K562 (cell line): ENCODE results near the gene ELOVL5. TPM values are rescaled to one million over a fixed set of nuclear protein-coding genes. Genes with fewer than 3 reads are reported as not detected.

Experiments
- ARID1B ChIP-seq: fragments of 450-650 bp; IDR thresholded peaks from 2 replicates; pipeline ENCODE4 v1.6.1; 2016; ENCODE audit warnings: antibody characterized with exemption, mild to moderate bottlenecking, inconsistent platforms
- ATF1 ChIP-seq, 2 experiments: fragments of 450-650 bp in 1 of 2; IDR thresholded peaks; 2 replicates each; pipeline ENCODE4 v1.6.1; 2016; ENCODE audit warnings: missing compliant biosample characterization in 1 of 2, missing genetic modification characterization in 1 of 2
- BHLHE40 ChIP-seq: IDR thresholded peaks from 2 replicates; pipeline ENCODE4 v1.6.1; 2011; ENCODE audit warnings: low read length, improper control_type of control experiment
- C11orf30 ChIP-seq: fragments of 450-650 bp; IDR thresholded peaks from 2 replicates; pipeline ENCODE4 v1.6.1; 2016; ENCODE audit warnings: low read depth, mild to moderate bottlenecking
- CBFA2T2 ChIP-seq: fragments of 450-650 bp; conservative IDR thresholded peaks from 2 replicates; pipeline ENCODE4 v1.6.1; 2017; ENCODE audit warnings: mild to moderate bottlenecking
- CBFA2T3 ChIP-seq: fragments of 450-650 bp; IDR thresholded peaks from 2 replicates; pipeline ENCODE4 v1.6.1; 2017
- DPF2 ChIP-seq: fragments of 450-650 bp; IDR thresholded peaks from 2 replicates; pipeline ENCODE4 v1.6.1; 2016
- EGR1 ChIP-seq: fragments of 450-650 bp; conservative IDR thresholded peaks from 2 replicates; pipeline ENCODE4 v1.6.1; 2017; ENCODE audit warnings: mild to moderate bottlenecking
- ETV1 ChIP-seq: fragments of 450-650 bp; conservative IDR thresholded peaks from 2 replicates; pipeline ENCODE4 v1.6.1; 2016; ENCODE audit warnings: missing genetic modification characterization, control low read depth, low read depth, missing compliant biosample characterization
- NCOA1 ChIP-seq: fragments of 450-650 bp; IDR thresholded peaks from 2 replicates; pipeline ENCODE4 v1.6.1; 2016; ENCODE audit warnings: low read depth
- POLR2AphosphoS5 ChIP-seq: IDR thresholded peaks from 2 replicates; pipeline ENCODE4 v1.6.1; 2011; ENCODE audit warnings: mild to moderate bottlenecking, low read depth, low read length, moderate library complexity; ENCODE audit not compliant: control insufficient read depth, insufficient read depth
- RBM15 ChIP-seq: fragments of 200-400 bp; formaldehyde crosslinking; IDR thresholded peaks from 2 replicates; pipeline ENCODE4 v1.6.1; 2018; ENCODE audit warnings: mild to moderate bottlenecking, low read length, moderate library complexity; ENCODE audit not compliant: insufficient read depth
- RHOXF2B ChIP-seq: fragments of 250-450 bp; sonication (Bioruptor Pico); conservative IDR thresholded peaks from 2 replicates; pipeline ENCODE4 v1.5.1; 2021
- SOX6 ChIP-seq: fragments of 450-650 bp; IDR thresholded peaks from 2 replicates; pipeline ENCODE4 v1.6.1; 2014; ENCODE audit warnings: mild to moderate bottlenecking
- TAL1 ChIP-seq: fragments of 450-650 bp; IDR thresholded peaks from 2 replicates; pipeline ENCODE4 v1.6.1; 2016; ENCODE audit warnings: mild to moderate bottlenecking
- TEAD4 ChIP-seq, 2 experiments: sonication (generic) in 1 of 2; formaldehyde crosslinking in 1 of 2; IDR thresholded peaks; 2 replicates each; pipeline versions ENCODE4 v1.6.1 to v1.8.0; 2012 to 2022; ENCODE audit warnings: borderline replicate concordance in 1 of 2, inconsistent platforms in 1 of 2, low read length in 1 of 2, mild to moderate bottlenecking in 1 of 2, missing genetic modification reagents in 1 of 2
- ZBED1 ChIP-seq: IDR thresholded peaks from 2 replicates; pipeline ENCODE4 v1.6.1; 2014
- ZFP30 ChIP-seq: fragments of 250-450 bp; sonication (Bioruptor Pico); IDR thresholded peaks from 2 replicates; pipeline ENCODE4 v1.8.0; 2022; ENCODE audit warnings: moderate library complexity, mild to moderate bottlenecking, inconsistent platforms, borderline replicate concordance
- ZNF316 ChIP-seq: fragments of 450-650 bp; IDR thresholded peaks from 2 replicates; pipeline ENCODE4 v1.6.1; 2016
- ZNF444 ChIP-seq: fragments of 250-450 bp; sonication (Bioruptor Pico); IDR thresholded peaks from 2 replicates; pipeline ENCODE4 v1.4.0; 2020; ENCODE audit warnings: mild to moderate bottlenecking, moderate library complexity
- polyA plus RNA-seq, 8 experiments: library from polyadenylated mRNA; depleted of rRNA in 4 of 8; stranded (reverse) in 5 of 8; unstranded in 3 of 8; fragments of >200 nt; fragmentation: Nextera tagmentation in 2 of 8; fragmentation: Illumina TruSeq in 1 of 8; extraction: Ambion mirVana in 2 of 8; extraction: Trizol in 1 of 8; gene quantifications; 2 replicates each; pipeline versions ENCODE4 v1.2.1 to v1.2.3, GENCODE V29; 2011 to 2014; ENCODE audit warnings: inconsistent platforms in 1 of 8, missing spikeins in 1 of 8
- total RNA-seq, 7 experiments: library from RNA; depleted of rRNA in 6 of 7; stranded (reverse); fragments of >200 nt in 6 of 7; fragmentation: Illumina TruSeq in 2 of 7; extraction: Trizol in 2 of 7; gene quantifications; 2 replicates each; pipeline versions ENCODE4 v1.2.1 to v1.2.3, GENCODE V29; 2011 to 2021; ENCODE audit warnings: low replicate concordance in 1 of 7
- TF ChIP-seq, protein P1 (sequence below), 3 experiments: IDR thresholded peaks in 2 of 3; conservative IDR thresholded peaks in 1 of 3; 2 replicates each; pipeline ENCODE4 v1.5.1; 2011 to 2012; ENCODE audit warnings: low read length in 3 of 3, mild to moderate bottlenecking in 3 of 3, control low read depth in 2 of 3, improper control_type of control experiment in 1 of 3, inconsistent platforms in 1 of 3, low read depth in 1 of 3, mixed read lengths in 1 of 3, moderate library complexity in 1 of 3; ENCODE audit not compliant: insufficient read depth in 2 of 3
- TF ChIP-seq, protein P2 (sequence below): fragments of 250-450 bp; sonication (Bioruptor Pico); IDR thresholded peaks from 2 replicates; pipeline ENCODE4 v1.5.1; 2021; ENCODE audit warnings: mild to moderate bottlenecking

The ELOVL5 gene
- total and polyA plus RNA-seq, 9 of the 15 experiments (the other 6 are each of a cell fraction or from before 2014, with no cell fraction given) = 70.6 to 245 (median 132) TPM

- TF ChIP-seq ZNF316 = peak; percentile 59; the same call in 1 of the 2 replicates
- TF ChIP-seq ZBED1 = no peak
- TF ChIP-seq TAL1 = peak; percentile 56
- no peak for TF ChIP-seq NCOA1
- peak; percentile 26; the same call in 1 of the 2 replicates for TF ChIP-seq DPF2
- peak; percentile 65 for TF ChIP-seq CBFA2T3
- TF ChIP-seq, protein P1, sequence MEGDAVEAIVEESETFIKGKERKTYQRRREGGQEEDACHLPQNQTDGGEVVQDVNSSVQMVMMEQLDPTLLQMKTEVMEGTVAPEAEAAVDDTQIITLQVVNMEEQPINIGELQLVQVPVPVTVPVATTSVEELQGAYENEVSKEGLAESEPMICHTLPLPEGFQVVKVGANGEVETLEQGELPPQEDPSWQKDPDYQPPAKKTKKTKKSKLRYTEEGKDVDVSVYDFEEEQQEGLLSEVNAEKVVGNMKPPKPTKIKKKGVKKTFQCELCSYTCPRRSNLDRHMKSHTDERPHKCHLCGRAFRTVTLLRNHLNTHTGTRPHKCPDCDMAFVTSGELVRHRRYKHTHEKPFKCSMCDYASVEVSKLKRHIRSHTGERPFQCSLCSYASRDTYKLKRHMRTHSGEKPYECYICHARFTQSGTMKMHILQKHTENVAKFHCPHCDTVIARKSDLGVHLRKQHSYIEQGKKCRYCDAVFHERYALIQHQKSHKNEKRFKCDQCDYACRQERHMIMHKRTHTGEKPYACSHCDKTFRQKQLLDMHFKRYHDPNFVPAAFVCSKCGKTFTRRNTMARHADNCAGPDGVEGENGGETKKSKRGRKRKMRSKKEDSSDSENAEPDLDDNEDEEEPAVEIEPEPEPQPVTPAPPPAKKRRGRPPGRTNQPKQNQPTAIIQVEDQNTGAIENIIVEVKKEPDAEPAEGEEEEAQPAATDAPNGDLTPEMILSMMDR (IDR thresholded peaks at IDR 0.05 in 2 of 3, conservative IDR thresholded peaks at IDR 0.05 in 1 of 3; ENCODE audit: insufficient read depth in 2 of 3, low read depth in 1 of 3, low read length in 3 of 3) = peak in 2 of 3 experiments; percentile 11 to 31; a peak in 2 of 6 replicates
- no peak for TF ChIP-seq ZNF444 (CRISPR knock-in tag)
- TF ChIP-seq BHLHE40 = peak; percentile 34; the same call in 1 of the 2 replicates
- peak; percentile 45 for TF ChIP-seq CBFA2T2
- no peak for TF ChIP-seq RBM15
- no peak for TF ChIP-seq ATF1 (CRISPR knock-in tag; IDR thresholded peaks at IDR 0.05)
- TF ChIP-seq ATF1 (tag; IDR thresholded peaks at IDR 0.05) = no peak
- no peak for TF ChIP-seq ETV1 (tag)
- peak; percentile 48; the same call in 1 of the 2 replicates for TF ChIP-seq TEAD4 (IDR thresholded peaks at IDR 0.05; ENCODE audit: low read length)
- TF ChIP-seq TEAD4 (CRISPR knock-in tag; IDR thresholded peaks at IDR 0.05; ENCODE audit: borderline replicate concordance) = no peak
- TF ChIP-seq ARID1B = peak; percentile 71
- TF ChIP-seq SOX6 = no peak
- TF ChIP-seq, protein P2, sequence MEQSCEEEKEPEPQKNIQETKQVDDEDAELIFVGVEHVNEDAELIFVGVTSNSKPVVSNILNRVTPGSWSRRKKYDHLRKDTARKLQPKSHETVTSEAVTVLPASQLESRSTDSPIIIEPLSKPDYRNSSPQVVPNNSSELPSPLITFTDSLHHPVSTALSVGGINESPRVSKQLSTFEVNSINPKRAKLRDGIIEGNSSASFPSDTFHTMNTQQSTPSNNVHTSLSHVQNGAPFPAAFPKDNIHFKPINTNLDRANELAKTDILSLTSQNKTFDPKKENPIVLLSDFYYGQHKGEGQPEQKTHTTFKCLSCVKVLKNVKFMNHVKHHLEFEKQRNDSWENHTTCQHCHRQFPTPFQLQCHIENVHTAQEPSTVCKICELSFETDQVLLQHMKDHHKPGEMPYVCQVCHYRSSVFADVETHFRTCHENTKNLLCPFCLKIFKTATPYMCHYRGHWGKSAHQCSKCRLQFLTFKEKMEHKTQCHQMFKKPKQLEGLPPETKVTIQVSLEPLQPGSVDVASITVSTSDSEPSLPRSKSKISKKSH = no peak
- TF ChIP-seq RHOXF2B = no peak
- peak; percentile 36; the same call in 1 of the 2 replicates for TF ChIP-seq POLR2AphosphoS5
- peak; percentile 83 for TF ChIP-seq EGR1
- TF ChIP-seq C11orf30 = 0 out of 2 replicates have a peak, but pooled peaks have one; percentile 20
- no peak for TF ChIP-seq ZFP30 (CRISPR knock-in tag)
These were observed 57.9 kb downstream of the ELOVL5 start (continued) for GRCh38 chr6:53290537-53291510.
